HG02884 (cell line): Measurements from ENCODE around the gene RIN2.

Experiments
- ATAC-seq: cut with Tn5 transposase; IDR thresholded peaks from one replicate; pipeline ENCODE4 v1.9.1; 2021; ENCODE audit warnings: mild to moderate bottlenecking, moderate library complexity; ENCODE audit not compliant: unreplicated experiment

RIN2 gene

GRCh38 chr20:19761841-19762240, 3.8 kb downstream of the RIN2 start:
- no peak for ATAC-seq

GRCh38 chr20:19764207-19764606, 6.1 kb downstream of the RIN2 start:
- no peak for ATAC-seq

- ATAC-seq: no peak
These were observed 7.2 kb downstream of the RIN2 start for GRCh38 chr20:19765266-19765665.

DNA sequence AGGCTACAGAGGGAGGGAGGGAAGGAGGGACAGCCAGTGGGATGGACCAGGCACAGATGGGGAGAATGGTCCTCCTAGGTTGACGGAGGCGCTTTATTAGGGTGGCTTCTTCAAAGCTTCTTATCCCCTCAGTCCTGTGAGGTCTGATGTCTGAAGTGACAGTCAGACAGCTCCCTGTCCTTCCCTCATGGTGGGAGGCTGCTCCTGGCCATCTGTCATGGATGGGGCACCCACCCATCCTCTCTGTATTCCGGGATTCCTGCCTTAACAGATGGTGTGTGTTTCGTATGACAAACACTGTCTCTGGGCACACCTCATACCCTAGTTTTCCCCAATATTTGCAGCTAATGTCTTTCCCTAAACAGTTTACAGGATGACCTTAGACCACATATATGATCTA, 7.9 kb downstream of the RIN2 start:
- no peak for ATAC-seq

DNA sequence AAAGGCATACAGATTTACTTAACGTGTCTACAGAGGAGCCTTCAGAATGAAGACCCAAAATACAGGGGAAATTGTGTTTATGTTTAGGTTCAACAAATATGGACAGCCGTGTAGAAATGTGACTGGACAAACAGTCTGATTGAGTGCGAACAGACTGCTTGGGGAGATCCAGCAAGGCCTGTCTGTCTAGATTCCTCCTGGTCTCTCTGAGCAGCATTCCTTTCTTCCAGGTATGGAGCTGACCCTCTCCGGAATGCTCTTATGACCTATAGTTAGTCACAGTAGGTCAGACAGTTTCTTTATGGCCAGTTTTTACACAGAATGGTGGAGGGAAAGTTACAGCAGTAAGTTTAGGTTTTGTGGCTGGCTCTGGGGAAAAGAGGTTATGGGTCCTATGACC, 9.0 kb downstream of the RIN2 start:
- ATAC-seq: no peak

DNA sequence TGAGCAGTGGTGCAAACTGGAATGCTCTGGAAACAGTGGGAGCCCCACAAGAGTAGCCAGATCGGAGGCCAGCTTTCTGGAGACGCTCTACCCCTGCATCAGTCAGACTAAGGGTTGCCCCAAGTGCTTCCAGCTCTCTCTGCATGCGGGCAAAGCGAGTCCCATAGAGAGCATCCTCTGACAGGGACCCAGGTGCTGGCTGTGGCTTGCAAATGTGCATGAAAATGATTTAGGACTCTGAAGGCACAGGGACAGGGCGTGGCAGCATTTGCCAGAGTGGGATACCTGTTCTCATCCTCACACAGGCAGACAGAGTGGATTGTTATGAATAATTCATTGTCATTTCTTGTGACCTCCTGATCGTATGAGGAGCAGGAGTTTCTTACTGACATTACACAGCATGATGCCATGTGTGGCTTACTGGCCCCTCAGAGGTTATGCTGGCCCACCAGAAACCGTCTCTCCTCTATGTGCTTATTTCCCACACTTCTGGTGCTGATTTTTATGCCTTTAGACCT, 10.3 kb downstream of the RIN2 start:
- no peak for ATAC-seq

DNA sequence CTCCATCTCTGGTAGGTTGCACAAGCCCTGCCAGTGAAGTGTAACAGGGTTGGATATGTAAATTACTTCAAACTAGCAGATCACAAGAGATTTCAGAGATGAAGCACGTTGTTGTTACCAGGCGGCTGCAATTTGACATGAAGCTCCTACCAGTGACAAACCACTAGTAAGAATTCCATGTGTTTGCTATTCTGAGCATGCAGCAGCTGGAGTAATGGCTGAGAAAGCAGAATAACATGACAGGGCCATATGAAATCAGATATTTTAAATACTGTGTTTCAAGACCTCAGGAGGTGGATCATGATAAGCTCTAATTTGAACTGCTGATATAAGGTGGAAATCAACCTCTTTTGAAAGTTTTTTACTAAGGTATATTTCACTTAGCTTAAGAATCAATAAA, 11.4 kb downstream of the RIN2 start:
- ATAC-seq: no peak

- no peak for ATAC-seq
These were observed 12.3 kb downstream of the RIN2 start for GRCh38 chr20:19770375-19770774.

GRCh38 chr20:19771031-19771430, 13.0 kb downstream of the RIN2 start:
- ATAC-seq: no peak

DNA sequence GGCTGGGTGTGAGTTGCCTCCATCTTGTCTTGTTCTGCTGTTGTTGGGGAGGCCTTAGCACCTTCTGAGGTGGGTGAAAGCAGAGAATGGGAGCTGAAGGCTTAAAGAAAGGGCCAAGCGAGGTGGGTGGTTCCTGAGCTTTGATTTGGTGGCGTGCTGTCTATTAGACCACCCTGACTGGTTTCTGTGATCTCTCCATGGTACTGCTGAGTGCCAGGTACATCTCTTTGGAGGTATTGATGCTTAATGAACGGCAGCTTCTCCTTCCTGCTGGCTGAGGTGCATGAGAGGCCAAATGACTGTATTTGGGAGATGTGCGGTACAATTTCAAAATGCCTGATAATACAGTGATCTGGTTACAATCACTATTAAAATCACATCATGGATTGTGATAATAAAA, 15.4 kb downstream of the RIN2 start:
- no peak for ATAC-seq

GRCh38 chr20:19774135-19774933, 16.3 kb downstream of the RIN2 start:
- ATAC-seq: no peak

- ATAC-seq: no peak
These were observed 17.5 kb downstream of the RIN2 start for GRCh38 chr20:19775353-19776253.

DNA sequence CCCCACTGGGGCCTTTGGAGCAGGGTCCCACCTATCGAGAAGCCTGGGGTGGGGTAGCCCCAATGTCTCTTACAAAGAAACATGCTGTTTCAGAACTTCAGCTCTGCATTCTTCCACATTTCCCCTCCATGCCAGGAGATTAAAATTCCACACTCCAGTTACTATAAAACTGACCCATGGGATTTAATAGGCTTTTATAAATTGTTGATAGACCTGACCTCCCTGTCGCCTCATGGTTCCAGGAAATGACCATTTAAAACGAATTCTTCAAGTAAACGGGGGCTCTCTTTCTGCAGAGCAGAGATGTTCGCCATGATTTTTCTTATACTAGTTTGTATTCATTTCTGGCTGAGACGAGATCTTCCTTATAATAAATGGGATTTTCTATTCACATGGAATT, 19.3 kb downstream of the RIN2 start:
- ATAC-seq: no peak

DNA sequence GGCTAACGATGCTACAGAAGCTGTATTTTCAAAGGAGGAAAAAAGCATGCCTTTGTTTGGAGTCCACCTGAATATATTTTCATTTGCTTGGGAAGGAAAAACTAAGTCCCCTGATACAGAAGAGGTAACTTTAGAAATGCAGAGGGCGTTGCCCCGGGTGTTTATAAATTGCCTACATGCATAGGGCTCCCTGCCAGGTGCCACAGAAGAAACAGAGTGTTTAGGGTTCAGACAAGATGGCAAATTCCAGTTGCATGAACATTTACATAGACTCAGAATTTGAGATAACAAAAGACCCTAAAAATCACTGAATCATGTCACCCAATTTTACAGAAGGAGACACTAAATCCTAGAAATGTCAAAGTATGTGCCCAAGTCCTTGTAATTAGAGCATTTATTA, 19.9 kb downstream of the RIN2 start:
- ATAC-seq: no peak

- no peak for ATAC-seq
These were observed 20.3 kb downstream of the RIN2 start for GRCh38 chr20:19778404-19778803.

DNA sequence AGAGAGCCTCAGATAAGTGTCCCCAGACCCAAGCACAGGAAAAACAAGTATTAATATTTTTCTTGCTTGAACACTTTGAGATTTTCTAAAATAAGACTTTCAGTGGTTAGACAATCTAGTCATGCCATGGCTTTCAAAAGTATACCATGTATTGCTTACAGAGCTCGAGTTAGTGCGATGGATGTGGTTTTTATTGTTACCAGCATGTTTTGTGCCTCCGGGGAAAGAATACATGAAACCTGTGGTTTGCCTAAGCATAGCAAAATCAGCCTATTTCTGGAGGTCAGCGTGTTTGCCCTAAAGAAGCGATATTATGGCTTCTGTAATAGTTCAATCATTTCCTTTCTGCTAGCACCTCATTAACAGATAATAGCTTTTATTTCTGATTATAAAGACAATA, 21.6 kb downstream of the RIN2 start:
- ATAC-seq: no peak

DNA sequence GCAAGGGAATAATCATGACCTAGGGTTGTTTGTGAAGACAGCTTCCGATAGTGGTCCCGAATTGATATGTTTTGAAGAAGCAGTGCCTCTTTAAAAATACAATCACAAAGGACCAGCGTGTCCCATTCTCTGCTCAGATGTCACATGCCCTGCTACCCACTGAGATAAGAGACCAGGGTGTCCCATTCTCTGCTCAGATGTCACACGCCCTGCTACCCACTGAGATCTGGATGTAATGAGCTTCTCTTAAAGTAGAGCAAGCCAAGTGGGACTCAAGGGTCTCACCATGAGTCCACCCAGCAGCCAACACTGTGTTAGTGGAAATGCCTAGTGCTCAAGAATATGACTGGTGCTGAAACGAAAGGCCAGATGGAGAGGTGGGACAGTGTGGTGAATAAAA, 22.2 kb downstream of the RIN2 start:
- ATAC-seq: no peak

DNA sequence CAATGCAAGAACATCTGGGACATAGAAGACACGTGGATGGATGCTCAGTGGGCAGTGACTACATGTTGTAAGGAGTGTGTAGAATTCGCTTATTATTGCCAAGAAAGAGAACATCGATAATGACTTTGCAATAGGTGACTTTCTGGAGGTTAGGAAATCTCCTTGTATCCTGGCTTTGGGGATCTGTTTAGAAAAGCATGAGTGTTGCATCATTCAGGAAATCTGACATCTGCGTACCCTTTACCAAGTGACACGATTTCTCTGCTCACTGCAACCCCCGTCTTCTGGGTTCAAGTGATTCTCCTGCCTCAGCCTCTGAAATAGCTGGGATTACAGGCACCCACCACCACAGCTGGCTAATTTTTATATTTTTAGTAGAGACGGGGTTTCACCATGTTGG, 23.2 kb downstream of the RIN2 start:
- ATAC-seq: no peak

DNA sequence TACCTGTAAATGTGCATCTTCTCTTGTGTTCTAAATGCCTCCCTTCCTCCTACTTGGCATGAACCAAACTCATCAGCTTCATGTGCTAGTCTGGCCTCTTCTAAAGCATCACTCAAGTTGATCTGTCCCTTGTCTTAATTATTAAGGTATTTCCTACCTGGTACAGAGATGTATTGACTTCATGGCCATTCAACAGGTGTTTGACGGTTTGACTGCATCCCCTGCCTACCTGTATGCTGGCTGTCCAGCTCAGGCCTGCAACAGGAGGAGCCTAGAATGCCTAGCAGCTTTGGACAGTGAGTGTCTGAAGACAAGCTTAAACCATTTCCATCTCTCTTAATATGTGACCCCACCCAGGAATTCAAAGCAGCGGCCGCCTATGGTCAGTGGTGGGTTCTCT, 24.6 kb downstream of the RIN2 start:
- ATAC-seq: no peak

DNA sequence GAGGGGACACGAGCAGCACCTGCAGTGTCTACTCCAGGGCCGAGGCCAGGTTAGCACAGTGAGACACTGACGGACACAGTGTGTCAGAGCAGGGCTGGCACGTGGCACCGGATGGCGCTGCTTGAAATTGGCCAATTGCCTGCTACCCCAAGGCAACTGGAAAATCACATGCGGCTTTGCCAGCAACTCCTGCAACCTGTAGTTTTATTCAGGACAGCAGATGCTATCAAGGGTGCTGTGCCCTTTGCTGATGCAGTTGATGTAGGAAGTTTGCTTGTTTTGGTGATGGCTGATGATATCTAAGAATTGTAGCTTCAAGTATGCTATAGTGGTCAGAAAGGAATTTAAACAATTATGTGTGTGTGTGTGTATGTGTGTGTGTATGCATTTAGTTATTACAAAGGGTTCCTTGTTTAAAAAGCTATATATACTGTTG, 25.9 kb downstream of the RIN2 start:
- ATAC-seq: no peak

DNA sequence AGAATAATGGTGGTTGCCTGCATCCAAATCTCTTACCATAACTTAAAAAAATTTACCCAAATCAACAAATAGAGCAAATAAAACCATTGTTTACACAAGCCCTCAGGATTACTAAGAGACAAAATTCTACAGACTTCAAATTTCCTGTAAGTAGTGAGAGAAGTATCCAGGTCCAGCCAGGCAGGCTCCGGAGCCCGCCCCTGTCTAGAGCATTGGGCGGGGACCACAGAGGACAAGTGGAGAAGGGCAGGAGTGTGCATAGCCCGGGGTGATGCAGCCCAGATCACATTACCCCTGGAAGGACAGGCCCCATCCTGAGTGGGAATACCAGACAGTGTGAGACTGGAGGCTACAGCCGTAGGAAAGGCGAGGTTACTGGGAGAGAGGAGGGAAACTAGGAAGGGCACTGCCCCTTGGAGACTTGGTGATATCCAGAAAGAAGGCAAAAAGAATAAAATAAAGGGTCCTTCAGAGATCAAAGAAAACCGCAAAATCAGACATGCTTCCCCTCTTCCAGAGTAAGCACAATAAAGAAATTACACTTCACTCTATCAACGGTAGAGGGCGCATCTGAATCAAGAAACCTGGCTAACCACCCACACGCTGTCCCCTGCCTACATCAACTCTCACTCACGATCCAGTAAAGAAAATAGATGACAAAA, 26.6 kb downstream of the RIN2 start:
- ATAC-seq: no peak
